H9 (cell line): ENCODE measurements around the gene COL23A1. TPM values are rescaled to one million over a fixed set of nuclear protein-coding genes. Genes with fewer than 3 reads are reported as not detected.

Experiments used
- DNase-seq: peaks from one replicate; pipeline ENCODE4 v3.0.0-alpha.2; 2017
- H2AFZ ChIP-seq: one replicate; pipeline ENCODE4 v1.6.1; 2013; ENCODE audit warnings: mild to moderate bottlenecking, low read length, control low read depth, moderate library complexity
- H2AK5ac ChIP-seq: 2 replicates; pipeline ENCODE4 v1.6.1; 2013; ENCODE audit warnings: low read length, control low read depth, mixed read lengths; ENCODE audit not compliant: insufficient read length
- H2BK120ac ChIP-seq: one replicate; pipeline ENCODE4 v1.6.1; 2013; ENCODE audit warnings: low read depth, mild to moderate bottlenecking, low read length, control low read depth, inconsistent platforms; ENCODE audit not compliant: poor library complexity, severe bottlenecking
- H2BK12ac ChIP-seq: 2 replicates; pipeline ENCODE4 v1.6.1; 2013; ENCODE audit warnings: low read length, control low read depth, mixed read lengths, low read depth; ENCODE audit not compliant: insufficient read length
- H2BK15ac ChIP-seq: 2 replicates; pipeline ENCODE4 v1.6.1; 2013; ENCODE audit warnings: low read depth, low read length, control low read depth
- H2BK20ac ChIP-seq: one replicate; pipeline ENCODE4 v1.6.1; 2013; ENCODE audit warnings: low read depth, mild to moderate bottlenecking, low read length, control low read depth, inconsistent platforms; ENCODE audit not compliant: poor library complexity, severe bottlenecking
- H2BK5ac ChIP-seq: 2 replicates; pipeline ENCODE4 v1.6.1; 2013; ENCODE audit warnings: low read length, control low read depth, mixed read lengths; ENCODE audit not compliant: insufficient read length
- H3K14ac ChIP-seq: 2 replicates; pipeline ENCODE4 v1.6.1; 2013; ENCODE audit warnings: low read length, control low read depth; ENCODE audit not compliant: insufficient read depth
- H3K18ac ChIP-seq: 2 replicates; pipeline ENCODE4 v1.6.1; 2013; ENCODE audit warnings: low read depth, mild to moderate bottlenecking, mixed read lengths, low read length, control low read depth; ENCODE audit not compliant: insufficient read length
- H3K23ac ChIP-seq: 2 replicates; pipeline ENCODE4 v1.6.1; 2013; ENCODE audit warnings: low read length, control low read depth, mixed read lengths, low read depth; ENCODE audit not compliant: insufficient read length
- H3K23me2 ChIP-seq: 2 replicates; pipeline ENCODE4 v1.6.1; 2013; ENCODE audit warnings: low read depth, mild to moderate bottlenecking, mixed read lengths, low read length, control low read depth; ENCODE audit not compliant: insufficient read length, poor library complexity, severe bottlenecking
- H3K27ac ChIP-seq: 2 replicates; pipeline ENCODE4 v1.5.1; 2013; ENCODE audit warnings: low read length, control low read depth, mixed read lengths, low read depth; ENCODE audit not compliant: insufficient read length
- H3K27me3 ChIP-seq: 2 replicates; pipeline ENCODE4 v1.6.1; 2013; ENCODE audit warnings: low read length, control low read depth, inconsistent platforms; ENCODE audit not compliant: insufficient read depth
- H3K4ac ChIP-seq: 2 replicates; pipeline ENCODE4 v1.6.1; 2013; ENCODE audit warnings: low read depth, mild to moderate bottlenecking, control low read depth, inconsistent platforms, low read length, moderate library complexity
- H3K4me1 ChIP-seq: 2 replicates; pipeline ENCODE4 v1.6.1; 2013; ENCODE audit warnings: low read length, control low read depth, inconsistent platforms; ENCODE audit not compliant: insufficient read depth
- H3K4me2 ChIP-seq: 2 replicates; pipeline ENCODE4 v1.6.1; 2013; ENCODE audit warnings: low read length, control low read depth, mixed read lengths; ENCODE audit not compliant: insufficient read length, insufficient read depth
- H3K56ac ChIP-seq: 2 replicates; pipeline ENCODE4 v1.6.1; 2013; ENCODE audit warnings: low read depth, mild to moderate bottlenecking, mixed read lengths, low read length, control low read depth; ENCODE audit not compliant: insufficient read length
- H3K79me1 ChIP-seq: 2 replicates; pipeline ENCODE4 v1.6.1; 2013; ENCODE audit warnings: low read depth, mild to moderate bottlenecking, moderate library complexity, low read length, control low read depth, inconsistent platforms; ENCODE audit not compliant: insufficient read depth, poor library complexity, severe bottlenecking
- H3K79me2 ChIP-seq: 2 replicates; pipeline ENCODE4 v1.6.1; 2013; ENCODE audit warnings: low read length, control low read depth, inconsistent platforms; ENCODE audit not compliant: insufficient read depth
- H3K9ac ChIP-seq: 2 replicates; pipeline ENCODE4 v1.6.1; 2013; ENCODE audit warnings: low read length, control low read depth, mixed read lengths; ENCODE audit not compliant: insufficient read length; ENCODE audit errors: extremely low read depth
- H3K9me3 ChIP-seq: one replicate; pipeline ENCODE4 v1.6.1; 2013; ENCODE audit warnings: low read depth, low read length, inconsistent platforms; ENCODE audit not compliant: control insufficient read depth
- H3T11ph ChIP-seq: one replicate; pipeline ENCODE4 v1.6.1; 2013; ENCODE audit warnings: mild to moderate bottlenecking, low read length, control low read depth, inconsistent platforms
- H4K20me1 ChIP-seq: one replicate; pipeline ENCODE4 v1.6.1; 2013; ENCODE audit not compliant: control insufficient read depth, insufficient read length, insufficient read depth
- H4K5ac ChIP-seq: 2 replicates; pipeline ENCODE4 v1.6.1; 2013; ENCODE audit warnings: low read depth, mild to moderate bottlenecking, mixed read lengths, low read length, control low read depth; ENCODE audit not compliant: insufficient read length
- H4K8ac ChIP-seq: replicated peaks from 2 replicates; pipeline ENCODE4 v1.6.1; 2013; ENCODE audit warnings: low read length, control low read depth, mixed read lengths, low read depth; ENCODE audit not compliant: insufficient read length
- H4K91ac ChIP-seq: 2 replicates; pipeline ENCODE4 v1.6.1; 2013; ENCODE audit warnings: low read depth, mild to moderate bottlenecking, moderate library complexity, mixed read lengths, low read length, control low read depth; ENCODE audit not compliant: insufficient read length
- H3K27ac Mint-ChIP-seq, 3 experiments: 2 replicates in 2 of 3; 3 replicates in 1 of 3; pipeline ENCODE4 v1.8.0; 2020 to 2021; ENCODE audit warnings: mixed read lengths in 3 of 3, mild to moderate bottlenecking in 1 of 3, moderate library complexity in 1 of 3
- H3K27me3 Mint-ChIP-seq: 2 replicates; pipeline ENCODE4 v1.8.0; 2021; ENCODE audit warnings: low read depth, mild to moderate bottlenecking, moderate library complexity, mixed read lengths
- H3K36me3 Mint-ChIP-seq, 3 experiments: 2 replicates in 2 of 3; 3 replicates in 1 of 3; pipeline ENCODE4 v1.8.0; 2020 to 2021; ENCODE audit warnings: low read depth in 3 of 3, mixed read lengths in 3 of 3; ENCODE audit not compliant: insufficient read depth in 1 of 3
- H3K4me1 Mint-ChIP-seq, 2 experiments: 2 replicates each; pipeline ENCODE4 v1.8.0; 2020; ENCODE audit warnings: mixed read lengths in 2 of 2
- H3K4me3 Mint-ChIP-seq, 2 experiments: 2 replicates in 1 of 2; 3 replicates in 1 of 2; pipeline ENCODE4 v1.8.0; 2020 to 2021; ENCODE audit warnings: mild to moderate bottlenecking in 2 of 2, mixed read lengths in 2 of 2, moderate library complexity in 1 of 2
- H3K9me3 Mint-ChIP-seq, 2 experiments: 2 replicates in 1 of 2; 3 replicates in 1 of 2; pipeline ENCODE4 v1.8.0; 2020; ENCODE audit warnings: mild to moderate bottlenecking in 2 of 2, mixed read lengths in 2 of 2, moderate library complexity in 1 of 2
- WGBS: extraction: QIAGEN DNeasy Blood & Tissue Kit; methylation state at CpG from one replicate; pipeline ENCODE4 v1.1.7; 2013; ENCODE audit warnings: missing lambda C conversion rate, low lambda C conversion rate, mixed read lengths; ENCODE audit not compliant: insufficient read length; ENCODE audit errors: extremely low coverage; 5-methylcytosine and 5-hydroxymethylcytosine counted together
- total RNA-seq: library from RNA; stranded (reverse); gene quantifications from 2 replicates; pipeline ENCODE4 v1.2.1, GENCODE V29; 2021
- TF ChIP-seq, protein P1 (sequence below): fragments of 200-600 bp; sonication (generic); conservative IDR thresholded peaks from 3 replicates; pipeline ENCODE4 v1.8.0; 2021; ENCODE audit warnings: antibody characterized with exemption, mild to moderate bottlenecking

Gene COL23A1
- total RNA-seq, 1 experiment from 2014 or later = 2.6 TPM

DNA sequence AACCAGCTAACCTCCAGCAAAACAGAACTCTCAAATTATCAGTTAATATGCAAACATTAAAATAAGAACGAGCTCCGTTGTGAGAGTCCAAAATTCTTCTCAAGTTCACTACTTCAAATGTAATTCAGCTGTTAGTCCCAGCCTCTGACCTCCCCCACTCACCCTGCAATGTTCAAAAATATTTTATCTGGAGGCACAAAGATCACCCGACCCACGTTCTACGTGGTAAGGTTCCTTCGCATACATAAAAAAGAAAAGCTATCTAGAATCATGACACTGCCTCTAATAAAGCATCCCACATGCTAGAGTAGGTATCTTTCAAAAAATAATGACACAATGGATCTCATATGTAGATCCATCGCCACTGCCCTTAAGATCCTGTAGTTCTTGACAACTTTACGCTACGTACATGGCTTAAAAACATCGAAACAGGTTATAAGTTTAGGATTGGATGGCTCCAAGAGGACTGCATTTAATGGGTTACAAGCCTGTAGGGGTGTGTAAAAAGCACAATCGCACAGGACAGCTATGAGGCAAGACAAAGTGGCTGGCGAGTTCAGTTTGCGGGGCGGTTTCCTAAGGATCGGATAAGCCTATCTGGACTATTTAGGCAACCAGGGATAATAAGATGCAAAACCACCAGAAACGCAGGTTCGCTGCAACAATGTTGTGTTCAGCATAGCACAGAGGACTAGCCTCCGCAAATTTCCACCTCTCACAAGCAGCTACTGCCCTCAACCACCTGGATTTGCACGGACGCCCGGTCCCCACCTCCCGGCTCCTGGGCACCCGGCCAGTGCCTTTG is 35.7 kb upstream of the COL23A1 start:
- Mint-ChIP-seq H3K4me1 (peaks cover 23 to 36% of the 10 kb centered on the region in 2 experiments), H3K27ac (peak overlapping the region; percentile 81 to 89 (median 87); a peak in 6 of 7 replicates), H3K27me3 (peaks cover 34% of the 10 kb centered on the region), H3K36me3 (peaks cover 2 to 14% (median 10%) of the 10 kb centered on the region in 3 experiments; a peak in 6 of 7 replicates), H3K9me3 (peaks cover 0 to 6% of the 10 kb centered on the region in 2 experiments; a peak in 3 of 5 replicates), H3K4me3 (peak overlapping the region; percentile 96 to 99)
- Histone ChIP-seq H3K4me1 (peaks cover 9% of the 10 kb centered on the region; the same call in 1 of the 2 replicates), H3K14ac (peak overlapping the region; percentile 6; the same call in 1 of the 2 replicates), H3K27ac (peak overlapping the region; percentile 48), H3K4ac (no peak overlapping the region), H3K18ac (peak overlapping the region; percentile 44), H2BK5ac (no peak overlapping the region), H3T11ph (no peak overlapping the region), H2AK5ac (no peak overlapping the region), H2BK120ac (no peak overlapping the region), H4K91ac (peak overlapping the region; percentile 46), H2AFZ (no peak overlapping the region), H3K4me2 (peak overlapping the region; percentile 75), H3K23me2 (peaks cover 11% of the 10 kb centered on the region), H2BK15ac (no peak overlapping the region), H3K79me2 (peaks cover 10% of the 10 kb centered on the region; the same call in 1 of the 2 replicates), H3K79me1 (peaks cover 6% of the 10 kb centered on the region), H4K20me1 (no peaks in the 10 kb centered on the region), H3K23ac (no peak overlapping the region), H3K27me3 (no peaks in the 10 kb centered on the region), H4K8ac (no peak overlapping the region), H2BK20ac (no peak overlapping the region), H4K5ac (no peak overlapping the region), H3K56ac (no peak overlapping the region), H3K9me3 (no peaks in the 10 kb centered on the region), H2BK12ac (no peak overlapping the region), H3K9ac (peak overlapping the region; percentile 93)
- no peak for DNase-seq
- no CpG with 5 or more reads among the region's 23 CpGs for WGBS
- TF ChIP-seq, protein P1, sequence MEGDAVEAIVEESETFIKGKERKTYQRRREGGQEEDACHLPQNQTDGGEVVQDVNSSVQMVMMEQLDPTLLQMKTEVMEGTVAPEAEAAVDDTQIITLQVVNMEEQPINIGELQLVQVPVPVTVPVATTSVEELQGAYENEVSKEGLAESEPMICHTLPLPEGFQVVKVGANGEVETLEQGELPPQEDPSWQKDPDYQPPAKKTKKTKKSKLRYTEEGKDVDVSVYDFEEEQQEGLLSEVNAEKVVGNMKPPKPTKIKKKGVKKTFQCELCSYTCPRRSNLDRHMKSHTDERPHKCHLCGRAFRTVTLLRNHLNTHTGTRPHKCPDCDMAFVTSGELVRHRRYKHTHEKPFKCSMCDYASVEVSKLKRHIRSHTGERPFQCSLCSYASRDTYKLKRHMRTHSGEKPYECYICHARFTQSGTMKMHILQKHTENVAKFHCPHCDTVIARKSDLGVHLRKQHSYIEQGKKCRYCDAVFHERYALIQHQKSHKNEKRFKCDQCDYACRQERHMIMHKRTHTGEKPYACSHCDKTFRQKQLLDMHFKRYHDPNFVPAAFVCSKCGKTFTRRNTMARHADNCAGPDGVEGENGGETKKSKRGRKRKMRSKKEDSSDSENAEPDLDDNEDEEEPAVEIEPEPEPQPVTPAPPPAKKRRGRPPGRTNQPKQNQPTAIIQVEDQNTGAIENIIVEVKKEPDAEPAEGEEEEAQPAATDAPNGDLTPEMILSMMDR = no peak
